Osteocyte (in vitro differentiated cells): Measurements from ENCODE around the gene UST. TPM values are rescaled to one million over a fixed set of nuclear protein-coding genes. Genes with fewer than 3 reads are reported as not detected.

Experiments
- DNase-seq: peaks from one replicate; pipeline ENCODE4 v3.0.0; 2021; ENCODE audit warnings: mixed read lengths; ENCODE audit not compliant: unreplicated experiment; ENCODE audit errors: extremely low spot score
- H3K27ac Mint-ChIP-seq: one replicate; pipeline ENCODE4 v1.8.0; 2021; ENCODE audit warnings: mild to moderate bottlenecking, mixed read lengths; ENCODE audit not compliant: unreplicated experiment
- H3K27me3 Mint-ChIP-seq: one replicate; pipeline ENCODE4 v1.8.0; 2021; ENCODE audit warnings: mixed read lengths; ENCODE audit not compliant: unreplicated experiment
- H3K36me3 Mint-ChIP-seq: one replicate; pipeline ENCODE4 v1.8.0; 2021; ENCODE audit warnings: mixed read lengths; ENCODE audit not compliant: unreplicated experiment
- H3K4me1 Mint-ChIP-seq: one replicate; pipeline ENCODE4 v1.8.0; 2021; ENCODE audit warnings: mixed read lengths; ENCODE audit not compliant: unreplicated experiment
- H3K4me3 Mint-ChIP-seq: one replicate; pipeline ENCODE4 v1.8.0; 2021; ENCODE audit warnings: mild to moderate bottlenecking, moderate library complexity, mixed read lengths; ENCODE audit not compliant: unreplicated experiment
- H3K9me3 Mint-ChIP-seq: one replicate; pipeline ENCODE4 v1.8.0; 2021; ENCODE audit warnings: mixed read lengths; ENCODE audit not compliant: unreplicated experiment
- total RNA-seq: library from RNA; stranded (reverse); gene quantifications from 2 replicates; pipeline ENCODE4 v1.2.1, GENCODE V29; 2021
- TF ChIP-seq, protein P1 (sequence below): fragments of 200-600 bp; sonication (generic); IDR thresholded peaks from 2 replicates; pipeline ENCODE4 v1.5.0; 2021; ENCODE audit warnings: antibody characterized with exemption, mild to moderate bottlenecking, moderate library complexity

The UST gene
- total RNA-seq, 1 donor from 2014 or later: 15.7 TPM

DNA sequence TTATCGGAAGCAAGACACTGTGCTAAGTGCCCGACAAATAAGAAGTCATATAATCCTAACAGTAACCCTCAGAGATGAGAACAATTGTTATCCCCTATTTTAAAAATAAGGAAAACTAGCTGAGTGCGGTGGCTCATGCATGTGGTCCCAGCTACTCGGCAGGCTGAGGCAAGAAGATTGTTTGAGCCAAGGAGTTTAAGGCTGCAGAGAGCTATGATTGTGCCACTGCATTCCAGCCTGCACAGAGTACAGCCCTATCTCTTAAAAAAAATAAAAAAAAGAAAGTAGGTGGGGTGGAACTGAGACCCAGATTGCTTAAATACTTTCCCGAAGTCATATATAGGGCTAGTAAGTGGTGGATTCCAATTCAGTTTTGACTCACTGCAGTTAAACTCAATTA is 84.7 kb downstream of the UST start:
- H3K4me3 Mint-ChIP-seq: no peak overlapping the region
- no peaks in the 10 kb centered on the region for H3K9me3 Mint-ChIP-seq
- H3K27me3 Mint-ChIP-seq: no peaks in the 10 kb centered on the region
- H3K27ac Mint-ChIP-seq: no peak overlapping the region
- DNase-seq: no peak
- peaks cover 29% of the 10 kb centered on the region for H3K4me1 Mint-ChIP-seq
- TF ChIP-seq, protein P1, sequence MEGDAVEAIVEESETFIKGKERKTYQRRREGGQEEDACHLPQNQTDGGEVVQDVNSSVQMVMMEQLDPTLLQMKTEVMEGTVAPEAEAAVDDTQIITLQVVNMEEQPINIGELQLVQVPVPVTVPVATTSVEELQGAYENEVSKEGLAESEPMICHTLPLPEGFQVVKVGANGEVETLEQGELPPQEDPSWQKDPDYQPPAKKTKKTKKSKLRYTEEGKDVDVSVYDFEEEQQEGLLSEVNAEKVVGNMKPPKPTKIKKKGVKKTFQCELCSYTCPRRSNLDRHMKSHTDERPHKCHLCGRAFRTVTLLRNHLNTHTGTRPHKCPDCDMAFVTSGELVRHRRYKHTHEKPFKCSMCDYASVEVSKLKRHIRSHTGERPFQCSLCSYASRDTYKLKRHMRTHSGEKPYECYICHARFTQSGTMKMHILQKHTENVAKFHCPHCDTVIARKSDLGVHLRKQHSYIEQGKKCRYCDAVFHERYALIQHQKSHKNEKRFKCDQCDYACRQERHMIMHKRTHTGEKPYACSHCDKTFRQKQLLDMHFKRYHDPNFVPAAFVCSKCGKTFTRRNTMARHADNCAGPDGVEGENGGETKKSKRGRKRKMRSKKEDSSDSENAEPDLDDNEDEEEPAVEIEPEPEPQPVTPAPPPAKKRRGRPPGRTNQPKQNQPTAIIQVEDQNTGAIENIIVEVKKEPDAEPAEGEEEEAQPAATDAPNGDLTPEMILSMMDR: no peak
- H3K36me3 Mint-ChIP-seq: no peaks in the 10 kb centered on the region

DNA sequence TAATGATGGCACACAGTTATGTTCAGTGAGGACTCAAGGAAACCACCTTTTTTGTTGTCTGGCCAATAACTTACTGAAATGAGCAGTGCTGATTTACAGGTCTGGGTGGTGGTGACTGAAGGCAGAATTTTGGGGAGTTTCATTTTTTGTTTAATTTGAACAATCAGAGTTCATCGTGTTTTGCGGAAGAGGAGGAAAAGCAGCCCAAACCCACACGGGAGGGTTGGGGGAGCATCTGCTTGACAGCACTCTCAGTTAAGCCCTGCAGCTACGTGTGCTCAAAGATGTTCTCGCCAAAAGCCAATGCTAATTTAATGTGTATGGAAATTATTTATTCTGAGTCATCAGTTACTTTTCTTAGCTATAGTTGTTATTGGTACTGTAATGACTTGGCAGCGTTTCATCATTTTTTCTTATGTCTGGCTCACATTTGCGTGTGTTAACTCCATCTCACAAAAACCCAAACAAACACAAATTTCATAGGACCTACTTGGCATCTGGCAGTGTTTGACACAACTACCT is 89.2 kb downstream of the UST start:
- peak overlapping the region; percentile 40 for H3K27ac Mint-ChIP-seq
- no peak for DNase-seq
- no peaks in the 10 kb centered on the region for H3K9me3 Mint-ChIP-seq
- H3K4me1 Mint-ChIP-seq: peaks cover 25% of the 10 kb centered on the region
- TF ChIP-seq, protein P1: no peak
- no peaks in the 10 kb centered on the region for H3K27me3 Mint-ChIP-seq
- H3K36me3 Mint-ChIP-seq: no peaks in the 10 kb centered on the region
- no peak overlapping the region for H3K4me3 Mint-ChIP-seq

DNA sequence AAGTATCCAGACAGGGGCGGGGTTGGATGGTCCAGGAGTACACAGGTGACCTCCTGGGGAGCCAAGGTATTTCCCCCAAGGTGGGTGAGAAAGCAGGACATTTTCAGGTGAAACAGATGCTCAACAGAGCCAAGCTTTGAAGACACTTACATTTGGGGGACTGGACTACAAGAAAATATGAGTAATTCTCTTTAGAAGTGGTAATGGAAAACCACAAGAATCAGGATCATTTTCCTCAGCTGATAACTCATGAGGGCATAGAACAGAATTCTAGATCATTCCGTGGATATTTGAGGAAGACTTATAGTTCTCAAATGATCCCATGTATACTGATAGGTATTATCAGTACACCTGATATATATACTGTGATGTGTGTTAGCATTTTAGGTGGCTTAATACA is 89.9 kb downstream of the UST start:
- Mint-ChIP-seq H3K9me3 (no peaks in the 10 kb centered on the region), H3K4me3 (no peak overlapping the region), H3K4me1 (peaks cover 20% of the 10 kb centered on the region), H3K27me3 (no peaks in the 10 kb centered on the region), H3K36me3 (no peaks in the 10 kb centered on the region), H3K27ac (no peak overlapping the region)
- DNase-seq: no peak
- TF ChIP-seq, protein P1: no peak

DNA sequence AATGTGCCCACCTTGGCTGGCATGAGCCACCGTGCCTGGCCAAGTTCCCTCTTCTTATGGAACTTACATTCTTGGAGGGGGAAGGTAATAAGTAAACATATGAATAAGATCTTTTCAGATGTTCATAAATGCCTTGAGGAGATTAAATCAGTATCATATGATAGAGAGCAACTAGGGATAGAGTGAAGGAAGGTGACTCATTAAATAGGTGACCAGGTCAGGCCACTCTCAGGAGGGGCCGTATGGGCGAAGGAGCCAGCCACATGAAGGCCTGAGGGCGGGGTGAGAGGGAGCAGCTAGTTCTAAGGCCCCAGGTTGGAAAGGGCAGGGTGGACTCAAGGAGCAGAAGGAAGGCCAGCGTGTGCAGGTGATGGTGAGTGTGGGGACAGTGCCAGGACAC is 91.1 kb downstream of the UST start:
- no peaks in the 10 kb centered on the region for H3K27me3 Mint-ChIP-seq
- peaks cover 20% of the 10 kb centered on the region for H3K4me1 Mint-ChIP-seq
- H3K36me3 Mint-ChIP-seq: no peaks in the 10 kb centered on the region
- H3K9me3 Mint-ChIP-seq: no peaks in the 10 kb centered on the region
- no peak for DNase-seq
- no peak overlapping the region for H3K4me3 Mint-ChIP-seq
- TF ChIP-seq, protein P1: no peak
- H3K27ac Mint-ChIP-seq: peak overlapping the region; percentile 19

DNA sequence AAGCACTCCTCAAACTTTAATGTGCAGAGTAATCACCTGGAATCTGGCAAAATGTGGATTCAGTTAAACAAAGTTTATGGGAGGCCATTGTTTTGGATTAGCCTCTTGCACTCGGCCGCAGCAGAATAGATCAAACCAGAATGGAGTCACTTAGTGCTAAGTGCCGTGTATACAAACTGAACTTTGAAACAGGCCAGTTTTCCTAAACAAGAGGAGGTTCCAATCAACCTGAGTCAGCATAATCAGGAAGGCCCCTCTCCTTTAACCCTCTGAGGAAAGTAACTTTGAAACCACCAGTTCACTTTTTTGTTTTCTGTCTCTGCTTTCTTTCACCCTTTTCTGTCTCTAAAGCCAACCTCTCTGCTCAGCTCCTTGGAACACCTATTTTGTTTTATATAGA is 92.2 kb downstream of the UST start:
- no peak overlapping the region for H3K4me3 Mint-ChIP-seq
- H3K36me3 Mint-ChIP-seq: no peaks in the 10 kb centered on the region
- H3K27ac Mint-ChIP-seq: no peak overlapping the region
- TF ChIP-seq, protein P1: no peak
- H3K9me3 Mint-ChIP-seq: no peaks in the 10 kb centered on the region
- peaks cover 20% of the 10 kb centered on the region for H3K4me1 Mint-ChIP-seq
- H3K27me3 Mint-ChIP-seq: no peaks in the 10 kb centered on the region
- DNase-seq: no peak
